Stimulated activated CD4-positive, alpha-beta T cell treated with anti-CD3 and anti-CD28 coated beads, Interleukin-15, amount 100 ng/mL, for 48 hours (primary cell): ENCODE measurements around the gene CEP112.

Experiments used
- DNase-seq, 2 donors: peaks; one replicate each; pipeline ENCODE4 v3.0.0-alpha.2; 2020; ENCODE audit warnings: low read depth in 2 of 2

CEP112 gene

DNA sequence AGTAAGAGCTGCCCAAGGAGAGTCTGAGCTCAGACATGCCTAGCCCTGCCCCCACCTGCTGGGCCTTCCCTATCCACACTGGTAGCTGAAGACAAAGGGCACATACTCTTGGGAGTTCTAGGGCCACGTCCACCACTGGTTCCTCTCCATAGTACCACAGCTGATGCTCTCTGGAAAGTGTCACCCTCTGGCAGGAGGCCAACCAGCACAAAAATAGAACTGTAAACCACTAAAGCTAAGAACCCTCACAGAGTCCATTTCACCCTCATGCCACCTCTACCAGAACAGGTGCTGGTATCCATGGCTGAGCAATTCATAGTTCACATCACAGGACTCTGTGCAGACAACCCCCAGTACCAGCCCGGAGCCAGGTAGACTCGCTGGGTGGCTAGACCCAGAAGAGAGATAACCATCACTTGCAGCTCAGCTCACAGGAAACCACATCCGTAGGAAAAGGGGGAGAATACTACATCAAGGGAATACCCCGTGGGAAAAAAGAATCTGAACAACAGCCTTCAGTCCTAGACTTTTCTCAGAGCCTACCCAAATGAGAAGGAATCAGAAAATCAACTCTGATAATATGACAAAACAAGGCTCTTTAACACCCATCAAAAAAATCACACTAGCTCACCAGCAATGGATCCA lies 115.3 kb downstream of the CEP112 start:
- DNase-seq: no peak

DNA sequence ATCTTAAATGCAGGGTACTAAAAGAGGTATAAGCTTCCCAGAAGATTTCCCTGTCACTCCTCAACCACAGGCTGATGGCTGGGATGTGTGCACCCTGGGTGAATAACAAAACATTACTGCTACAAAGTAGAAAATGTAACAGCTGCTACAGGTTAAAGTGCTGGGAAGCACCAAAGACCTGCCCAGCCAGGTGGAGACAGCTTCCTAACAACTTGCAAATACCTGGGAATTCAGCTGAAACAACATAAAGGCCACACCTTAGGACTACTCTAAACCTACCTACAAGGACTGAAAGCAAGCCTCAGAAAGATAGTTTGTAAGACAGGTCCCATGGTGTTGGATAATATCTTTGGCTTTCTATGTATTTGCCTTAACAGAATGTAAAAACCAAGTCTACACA lies 118.5 kb downstream of the CEP112 start:
- DNase-seq: no peak

DNA sequence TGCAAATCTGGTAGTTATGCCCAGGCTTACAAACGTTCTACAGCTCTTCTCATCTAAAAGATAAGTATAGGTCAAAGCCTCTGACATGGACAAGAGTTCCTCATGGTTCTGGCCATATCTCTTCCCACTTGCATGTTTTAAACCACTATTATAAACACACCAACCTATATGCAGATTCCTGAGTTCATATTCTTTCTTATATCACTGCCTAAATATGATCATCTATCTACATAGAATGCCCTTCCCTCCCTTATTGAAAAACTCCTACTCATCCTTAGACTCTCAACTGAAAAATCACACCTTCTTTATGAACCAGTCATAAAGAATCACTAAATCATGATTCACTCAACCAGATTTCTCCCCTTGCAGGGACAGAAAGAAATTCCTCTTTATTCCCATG lies 128.2 kb downstream of the CEP112 start:
- DNase-seq: no peak

DNA sequence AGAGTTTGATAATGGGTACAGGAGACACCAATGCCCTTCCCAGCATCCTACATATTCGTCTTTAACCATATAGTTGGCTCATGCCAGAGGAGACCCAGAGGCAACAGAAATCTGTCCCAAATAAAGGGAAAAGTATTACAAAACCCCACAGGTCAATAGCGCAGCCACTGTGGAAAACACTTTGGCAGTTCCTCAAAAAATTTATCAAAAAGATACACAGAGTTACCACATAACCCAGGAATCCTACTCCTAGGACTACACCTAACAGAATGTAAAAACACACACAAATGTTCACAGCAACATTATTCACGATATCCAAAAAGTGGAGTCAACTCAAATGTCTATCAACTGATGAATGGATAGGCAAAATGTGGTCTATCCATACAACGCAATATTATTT lies 135.8 kb downstream of the CEP112 start:
- DNase-seq: no peak

DNA sequence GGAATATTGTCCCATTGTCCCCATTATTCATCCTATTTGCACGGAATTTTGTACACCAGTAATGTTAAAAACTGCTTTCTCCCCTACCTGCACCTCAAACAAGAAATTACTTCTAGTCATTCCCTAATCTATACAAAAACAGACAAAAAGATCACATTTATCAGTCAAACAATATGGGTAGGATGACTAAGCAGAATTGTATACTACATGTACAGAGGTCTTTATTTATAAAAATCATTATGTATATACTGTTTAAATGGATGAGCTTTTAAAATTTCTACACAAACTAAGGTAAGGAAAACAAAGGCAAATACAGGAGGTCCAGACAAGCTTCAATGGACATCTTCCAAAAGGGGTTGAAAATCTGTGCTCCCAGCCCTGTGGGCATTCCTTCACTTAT lies 137.7 kb downstream of the CEP112 start:
- no peak for DNase-seq

DNA sequence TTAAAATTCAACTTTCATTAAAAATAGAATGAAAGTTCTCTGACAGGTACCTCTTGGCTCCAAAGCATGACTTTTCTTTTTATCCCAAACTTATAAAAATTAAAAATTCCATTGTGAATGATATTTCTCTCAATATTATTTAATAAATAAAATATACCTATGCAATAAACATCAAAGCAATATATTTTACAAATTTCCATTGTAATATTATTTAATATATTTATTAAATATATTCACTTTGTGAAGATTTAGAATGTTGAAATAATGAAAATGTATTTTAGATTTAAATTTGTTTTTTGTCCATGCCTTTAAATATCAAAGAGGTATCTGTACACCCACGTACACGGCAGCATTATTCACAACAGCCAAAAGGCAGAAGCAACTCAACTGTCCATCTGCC lies 147.8 kb downstream of the CEP112 start:
- no peak for DNase-seq

DNA sequence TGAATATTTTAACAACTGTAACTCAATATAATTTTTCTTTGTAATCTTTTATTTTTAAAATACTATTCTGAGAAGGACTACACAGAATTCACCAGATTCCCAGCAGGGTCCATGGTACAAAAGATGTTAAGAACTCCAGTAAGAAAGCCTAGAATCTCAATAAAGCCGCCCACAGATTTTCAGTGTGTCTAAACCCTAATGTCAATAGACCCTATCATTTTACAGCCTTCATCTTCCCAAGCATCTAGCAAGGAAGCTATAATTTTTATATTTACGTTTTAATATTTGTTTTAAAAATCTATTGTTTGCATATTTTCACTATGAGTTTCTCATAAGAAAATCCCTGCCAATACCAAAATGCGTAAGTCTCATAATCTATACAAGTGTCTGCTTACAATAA lies 148.5 kb downstream of the CEP112 start:
- no peak for DNase-seq

DNA sequence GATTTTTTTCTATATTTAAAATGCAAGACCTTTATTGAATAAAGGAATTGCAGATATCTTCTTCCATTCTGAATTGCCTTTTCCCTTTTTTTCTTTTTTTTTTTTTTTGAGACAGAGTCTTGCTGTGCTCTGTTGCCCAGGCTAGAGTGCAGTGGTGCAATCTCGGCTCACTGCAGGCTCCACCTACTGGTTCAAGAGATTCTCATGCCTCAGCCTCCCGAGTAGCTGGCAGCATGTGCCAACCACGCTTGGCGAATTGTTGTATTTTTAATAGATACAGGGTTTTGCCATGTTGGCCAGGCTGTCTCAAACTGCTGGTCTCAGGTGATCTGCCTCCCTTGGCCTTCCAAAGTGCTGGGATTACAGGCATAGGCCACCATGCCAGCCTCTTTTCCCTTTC lies 151.5 kb downstream of the CEP112 start:
- DNase-seq: no peak

DNA sequence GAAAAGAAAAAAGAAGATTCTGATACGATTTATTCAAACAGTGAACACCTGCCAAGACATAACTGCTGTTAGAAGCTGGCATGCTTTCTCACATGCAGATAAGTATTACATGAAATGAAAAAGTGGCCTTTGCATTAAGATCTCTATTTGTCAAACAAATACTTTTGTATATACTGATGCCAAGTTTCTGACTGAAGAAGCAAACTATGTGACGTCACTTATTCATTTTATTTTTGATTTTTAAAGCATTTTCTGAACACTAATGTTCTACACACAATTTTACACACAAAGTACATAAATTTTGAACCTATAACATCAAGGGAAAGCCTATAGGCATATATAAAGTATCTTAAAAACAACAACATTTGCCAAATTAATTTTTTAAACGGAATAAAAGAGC lies 153.8 kb downstream of the CEP112 start:
- no peak for DNase-seq

DNA sequence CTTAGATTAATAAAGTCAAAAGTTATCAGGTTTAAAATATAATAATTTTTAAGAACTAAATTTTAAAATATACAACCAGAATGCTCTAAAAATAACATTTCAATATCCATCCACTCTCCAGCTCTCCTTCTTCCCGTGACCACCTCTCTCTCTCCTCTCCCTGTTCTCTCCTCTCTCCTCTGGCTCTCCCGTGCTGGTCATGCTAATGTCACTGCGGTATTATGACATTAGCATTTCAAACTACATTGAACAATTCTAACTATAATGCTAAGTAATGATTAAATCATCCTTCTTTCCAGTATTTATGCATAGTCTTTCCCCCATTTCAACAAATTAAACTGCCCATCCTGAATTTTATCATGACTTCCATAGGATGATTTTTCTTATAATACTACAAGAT lies 154.7 kb downstream of the CEP112 start:
- no peak for DNase-seq

DNA sequence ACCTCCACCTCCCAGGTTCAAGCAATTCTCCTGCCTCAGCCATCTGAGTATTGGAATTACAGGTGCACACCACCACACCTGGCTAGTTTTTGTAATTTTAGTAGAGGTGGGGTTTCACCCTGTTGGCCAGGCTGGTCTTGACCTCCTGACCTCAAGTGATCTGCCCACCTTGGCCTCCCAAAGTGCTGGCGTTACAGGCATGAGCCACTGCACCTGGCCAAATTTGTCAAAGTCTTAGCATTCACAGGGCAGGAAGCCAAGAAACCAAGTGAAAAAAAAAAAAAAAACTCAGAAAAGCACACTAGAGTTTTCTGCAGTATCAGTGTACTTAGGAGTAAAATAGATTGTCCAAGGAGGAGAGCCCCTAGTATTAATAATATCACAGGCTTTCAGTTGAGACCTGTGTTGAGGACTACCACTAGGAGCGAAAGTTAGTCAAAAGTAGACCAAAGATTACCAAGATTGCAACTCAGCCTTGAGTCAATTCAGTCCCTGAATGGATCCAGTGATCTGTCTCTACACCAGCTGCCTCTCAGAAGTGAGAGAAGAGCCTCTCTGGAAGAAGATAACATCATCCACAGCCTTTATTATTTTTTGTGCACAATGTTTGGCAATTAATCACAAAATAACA lies 159.7 kb downstream of the CEP112 start:
- no peak for DNase-seq

DNA sequence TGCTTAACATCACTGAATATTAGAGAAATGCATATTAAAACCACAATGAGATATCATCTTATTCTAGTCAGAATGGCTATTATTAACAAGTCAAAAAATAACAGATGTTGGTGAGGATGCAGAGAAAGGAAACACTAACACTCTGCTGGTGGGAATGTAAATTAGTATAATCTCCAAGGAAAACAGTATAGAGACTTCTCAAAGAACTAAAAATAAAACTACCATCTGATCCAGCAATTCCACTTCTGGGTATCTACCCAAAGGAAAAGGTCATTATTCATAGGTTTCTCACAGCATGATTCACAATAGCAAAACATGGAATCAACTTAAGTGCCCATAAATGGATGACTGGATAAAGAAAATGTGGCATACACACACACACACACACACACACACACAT lies 166.4 kb downstream of the CEP112 start:
- no peak for DNase-seq

DNA sequence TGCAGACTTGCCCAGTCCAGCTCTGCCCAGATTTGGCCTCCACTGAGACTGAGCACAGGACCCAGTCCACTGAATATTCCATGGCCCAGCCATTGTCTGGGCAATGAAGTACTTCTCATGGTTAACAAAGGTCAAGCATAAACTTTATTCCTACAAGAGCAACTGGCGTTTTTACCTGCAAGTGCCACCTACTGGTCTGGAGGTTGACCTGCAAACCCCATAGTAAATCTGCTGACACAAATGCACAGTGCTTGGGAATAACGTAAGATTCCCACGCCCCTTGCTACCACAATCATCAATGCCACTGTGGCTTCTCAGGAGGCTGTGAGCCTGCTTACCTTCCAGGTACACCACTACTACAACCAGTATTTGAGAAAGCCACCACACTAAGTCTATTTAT lies 170.2 kb downstream of the CEP112 start:
- DNase-seq: no peak

DNA sequence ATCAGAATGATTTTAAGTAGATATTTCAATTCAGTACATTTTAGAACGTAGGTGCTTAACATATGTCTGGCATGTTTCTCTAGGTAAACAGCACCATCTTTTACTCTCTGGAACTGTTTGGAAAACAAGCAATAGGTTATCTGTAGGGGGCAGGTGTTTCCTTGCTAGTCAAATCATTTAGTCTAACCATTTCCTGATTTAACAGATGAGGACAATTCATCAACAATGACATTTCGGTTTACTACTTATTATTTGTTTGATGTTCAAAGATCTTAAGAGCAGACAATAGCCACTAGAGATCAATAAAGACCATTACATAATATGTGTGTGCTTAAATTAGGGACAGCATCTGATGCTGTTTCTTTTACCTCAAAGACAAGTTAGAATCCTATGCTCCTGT lies 173.1 kb downstream of the CEP112 start:
- no peak for DNase-seq

DNA sequence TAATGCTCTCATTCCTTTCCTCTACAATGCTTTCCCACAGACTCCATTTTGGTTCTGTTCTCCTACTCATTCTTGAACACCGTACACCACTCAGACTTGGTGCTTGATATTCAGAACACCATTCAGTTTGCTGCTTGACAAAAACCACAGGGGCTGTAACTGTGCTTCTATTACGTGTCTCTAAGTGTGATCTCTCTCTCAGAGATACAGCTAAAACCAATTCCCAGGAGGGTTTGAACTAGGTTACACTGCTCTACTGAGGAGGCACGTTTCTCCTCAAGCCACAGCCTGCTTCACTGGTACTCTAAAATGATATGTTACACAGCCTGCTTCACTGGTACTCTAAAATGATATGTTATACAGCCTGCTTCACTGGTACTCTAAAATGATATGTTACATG lies 175.7 kb downstream of the CEP112 start:
- no peak for DNase-seq

DNA sequence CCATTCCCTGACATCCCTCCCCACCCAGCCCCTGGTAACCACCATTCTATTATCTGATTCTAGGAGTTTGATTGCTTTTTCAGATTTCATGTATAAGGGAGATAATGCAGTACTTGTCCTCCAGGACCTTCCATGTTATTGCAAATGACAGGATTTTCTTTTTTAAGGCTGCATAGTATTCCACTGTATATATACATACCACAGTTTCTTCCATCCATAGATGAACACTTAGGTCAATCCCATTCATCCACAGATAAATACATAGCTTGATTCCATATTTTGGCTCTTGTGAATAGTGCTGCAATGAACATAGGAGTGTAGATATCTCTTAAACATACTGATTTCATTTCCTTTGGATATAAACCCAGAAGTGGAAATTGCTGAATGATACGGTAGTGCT lies 183.3 kb downstream of the CEP112 start:
- no peak for DNase-seq

DNA sequence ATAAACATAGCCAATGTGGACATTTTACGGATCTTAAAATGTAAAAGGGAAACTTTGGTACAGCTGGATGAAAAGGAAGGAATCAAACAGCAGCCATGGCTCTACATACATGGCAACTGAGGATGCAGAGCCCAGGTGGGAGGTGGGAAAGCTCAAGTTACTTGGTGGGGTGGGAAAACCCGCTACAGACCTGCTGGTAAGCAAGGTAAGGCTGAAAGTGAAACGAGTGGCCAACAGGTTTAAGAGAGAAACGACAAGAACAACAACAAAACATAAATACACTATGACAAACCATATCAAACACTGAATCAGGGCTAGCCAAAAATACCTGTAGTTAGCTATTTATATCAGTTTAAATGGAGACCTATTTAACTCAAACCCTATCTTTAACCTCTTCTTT lies 185.3 kb downstream of the CEP112 start:
- no peak for DNase-seq

DNA sequence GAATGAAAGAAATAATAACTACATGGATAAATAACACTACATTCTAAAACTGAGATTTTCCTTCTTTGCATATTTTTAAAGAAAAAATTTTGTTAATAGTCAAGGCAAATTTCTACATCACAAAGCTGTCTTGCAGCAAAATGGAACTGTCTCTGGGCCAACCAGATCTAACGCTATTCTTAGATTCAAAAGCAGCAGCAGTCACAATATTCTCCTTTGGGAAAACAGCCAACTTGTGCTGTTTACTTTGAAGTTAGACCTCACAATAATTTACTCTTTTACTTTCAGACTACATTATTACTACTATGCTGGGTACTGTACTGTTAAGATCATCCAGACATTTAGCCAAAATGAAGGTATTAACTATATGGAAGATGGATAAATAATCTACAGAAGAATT lies 189.1 kb downstream of the CEP112 start:
- no peak for DNase-seq

DNA sequence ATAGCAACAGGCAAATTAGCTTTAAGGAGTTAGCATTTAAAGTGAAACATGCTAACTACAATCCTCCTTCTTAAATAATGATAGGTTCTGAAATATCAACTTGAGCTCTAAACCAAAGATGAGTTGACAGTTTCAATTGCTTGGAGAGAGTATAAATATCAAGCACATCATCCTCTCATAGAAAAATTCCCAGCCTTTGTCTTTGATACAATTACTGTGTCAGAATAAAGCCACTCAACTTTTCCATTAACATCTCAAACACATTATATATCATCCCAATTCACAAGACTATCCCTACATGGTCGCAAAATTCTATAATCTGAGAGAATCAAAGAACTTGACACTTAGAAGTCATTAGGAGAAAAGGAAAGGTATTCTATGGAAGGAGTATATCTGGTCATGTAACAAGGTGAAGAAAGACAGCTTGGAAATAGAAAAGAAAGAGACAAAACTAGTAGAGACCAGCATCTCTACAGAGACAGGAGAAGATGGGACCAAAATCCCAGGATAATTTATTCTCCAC lies 189.8 kb downstream of the CEP112 start:
- no peak for DNase-seq

DNA sequence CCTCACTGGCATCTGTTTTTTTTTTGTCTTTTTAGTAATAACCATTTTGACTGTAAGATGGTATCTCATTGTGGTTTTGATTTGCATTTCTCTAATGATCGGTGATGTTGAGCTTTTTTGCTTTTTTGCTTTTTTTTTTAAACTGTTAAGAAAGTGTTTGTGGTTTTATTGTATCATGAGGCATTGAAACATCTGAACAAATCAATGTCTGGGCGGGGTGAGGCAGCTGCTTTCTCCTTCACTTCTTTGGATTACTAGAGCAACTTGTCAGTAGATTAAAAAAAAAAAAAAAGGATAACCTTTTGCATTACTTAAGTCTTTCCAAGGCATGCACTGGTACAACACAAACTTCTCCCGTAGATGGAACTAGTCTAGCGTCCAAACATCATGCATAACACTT lies 191.7 kb downstream of the CEP112 start:
- no peak for DNase-seq

DNA sequence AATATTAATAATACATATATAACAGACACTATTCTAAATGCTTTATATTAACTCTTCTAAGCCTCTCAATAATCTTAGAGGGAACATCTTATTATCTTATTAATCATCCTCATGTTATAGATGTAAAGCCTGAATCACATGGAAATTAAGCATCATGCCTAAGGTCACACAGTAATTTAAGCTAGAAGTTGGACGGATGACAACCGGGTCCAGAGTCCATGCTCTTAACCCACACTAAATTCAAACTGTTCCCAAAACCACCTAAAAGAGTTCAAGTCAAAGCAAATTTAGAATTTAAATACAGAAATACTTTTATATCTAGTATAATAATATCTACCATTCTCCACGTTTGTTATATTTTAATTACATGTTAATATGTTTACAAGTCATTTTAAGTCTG lies 193.3 kb downstream of the CEP112 start:
- no peak for DNase-seq

DNA sequence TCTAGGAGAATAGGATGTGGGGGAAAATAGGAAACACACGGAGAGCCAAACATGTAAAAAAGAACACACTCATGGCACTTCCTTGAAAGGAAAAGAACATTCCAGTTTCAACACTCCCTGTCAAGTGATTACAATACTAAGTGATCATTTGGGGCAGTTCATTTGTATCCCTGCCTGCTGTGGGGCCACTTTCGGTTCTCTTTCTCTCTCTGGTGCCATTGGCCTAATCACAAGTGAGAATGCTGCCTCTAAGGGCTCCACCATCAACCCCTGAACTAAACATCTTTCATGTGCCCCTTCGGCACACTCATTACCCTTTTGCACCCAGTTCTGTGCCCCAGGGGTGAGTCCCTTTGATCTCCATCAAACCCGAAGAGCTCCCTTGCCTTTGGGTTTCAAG lies 197.3 kb downstream of the CEP112 start:
- no peak for DNase-seq

DNA sequence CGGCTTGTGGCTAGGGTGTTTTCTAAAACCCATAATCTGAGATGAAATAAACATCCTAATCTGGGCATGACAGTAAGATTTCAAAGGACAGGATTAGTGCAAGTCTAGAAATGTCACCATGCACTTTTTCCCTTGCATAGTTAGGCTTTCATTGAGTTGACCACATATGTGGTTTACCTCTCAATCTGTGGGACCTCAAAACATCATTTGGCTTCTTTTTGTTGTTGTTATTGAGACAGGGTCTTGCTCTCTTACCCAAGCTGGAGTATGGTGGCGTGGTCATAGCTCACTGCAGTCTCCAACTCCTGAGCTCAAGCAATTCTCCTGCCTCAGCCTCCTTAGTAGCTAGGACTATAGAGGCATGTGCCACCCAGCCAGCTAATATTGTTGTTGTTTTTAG lies 197.8 kb downstream of the CEP112 start:
- no peak for DNase-seq

DNA sequence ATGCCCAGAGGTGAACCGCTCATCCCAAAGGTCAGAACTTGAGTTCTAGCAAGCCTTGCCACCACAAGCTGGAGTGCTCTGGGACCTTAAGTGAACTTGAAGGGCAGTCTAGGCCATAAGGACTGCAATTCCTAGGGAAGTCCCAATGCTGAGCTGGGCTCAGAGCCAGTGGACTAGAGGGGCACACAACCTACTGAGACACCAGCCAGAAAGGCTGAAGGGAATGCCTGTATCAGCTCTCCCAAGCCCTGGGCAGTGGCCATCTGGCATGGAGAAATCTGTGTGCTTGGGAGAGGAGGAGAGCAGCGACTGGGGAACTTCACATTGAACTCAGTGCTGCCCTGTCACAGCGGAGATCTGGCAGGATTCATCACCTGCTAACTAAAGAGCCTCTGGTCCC lies 201.3 kb downstream of the CEP112 start:
- DNase-seq: no peak
